Endothelial cell of umbilical vein (primary cell): ENCODE data around the gene EXOC7. TPM values are rescaled to one million over a fixed set of nuclear protein-coding genes. Genes with fewer than 3 reads are reported as not detected.

Experiments
- BruUV-seq: library from RNA; stranded (reverse); fragments of 400-500 nt; replicated peaks from 2 replicates; lab custom pipeline; 2021; lab: Mats Ljungman, UMichigan
- CTCF ChIA-PET: fragments of 300-600, 350-600 bp; sonication (Branson Sonifier 250); formaldehyde crosslinking; loops from one replicate; lab custom pipeline; 2021; ENCODE audit warnings: antibody characterized with exemption, inconsistent platforms; lab: Charles Lee
- POLR2A ChIA-PET: fragments of 300-600, 350-600 bp; sonication (Branson Sonifier 250); formaldehyde crosslinking; loops from one replicate; lab custom pipeline; 2021; ENCODE audit warnings: antibody characterized with exemption, inconsistent platforms; lab: Charles Lee
- DNase-seq: peaks from one replicate; pipeline ENCODE4 v3.0.0-alpha.2; 2011; ENCODE audit warnings: low read depth, low spot score
- FAIRE-seq: peaks from 2 replicates; lab custom pipeline; 2011; peaks lifted over from hg19 to GRCh38; lab: Jason Lieb, UNC
- H2AFZ ChIP-seq: 2 replicates; pipeline ENCODE4 v1.6.0; 2012; ENCODE audit warnings: low read depth, low read length, control low read depth, inconsistent platforms
- H3K27ac ChIP-seq: 2 replicates; pipeline ENCODE4 v1.5.1; 2011; ENCODE audit warnings: low read depth, mild to moderate bottlenecking, control low read depth, low read length, moderate library complexity; ENCODE audit not compliant: insufficient read depth
- H3K27me3 ChIP-seq, 2 experiments: 2 replicates each; pipeline versions ENCODE4 v1.6.0 to v1.6.1; 2011; ENCODE audit warnings: low read length in 2 of 2, mixed read lengths in 1 of 2; ENCODE audit not compliant: control insufficient read depth in 2 of 2, insufficient read depth in 2 of 2
- H3K36me3 ChIP-seq, 2 experiments: 2 replicates in 1 of 2; 3 replicates in 1 of 2; pipeline ENCODE4 v1.5.1; 2011; ENCODE audit warnings: low read length in 2 of 2, mild to moderate bottlenecking in 1 of 2, moderate library complexity in 1 of 2; ENCODE audit not compliant: control insufficient read depth in 2 of 2, insufficient read depth in 2 of 2; ENCODE audit errors: extremely low read depth in 1 of 2
- H3K4me1 ChIP-seq: 3 replicates; pipeline ENCODE4 v1.5.1; 2011; ENCODE audit warnings: mild to moderate bottlenecking, low read length; ENCODE audit not compliant: control insufficient read depth, insufficient read depth; ENCODE audit errors: extremely low read depth
- H3K4me2 ChIP-seq: 2 replicates; pipeline ENCODE4 v1.6.1; 2011; ENCODE audit warnings: low read length, control low read depth, mixed read lengths; ENCODE audit not compliant: insufficient read depth
- H3K4me3 ChIP-seq, 3 experiments: fragments of 200-600 bp in 1 of 3; sonication (generic), shearing (Covaris generic) in 1 of 3; replicated peaks in 1 of 3; 2 replicates each; pipeline ENCODE4 v1.5.1; 2011 to 2016; ENCODE audit warnings: control low read depth in 3 of 3, low read length in 3 of 3, mild to moderate bottlenecking in 2 of 3, inconsistent platforms in 1 of 3, low read depth in 1 of 3, moderate library complexity in 1 of 3; ENCODE audit not compliant: insufficient read depth in 1 of 3
- H3K79me2 ChIP-seq: 2 replicates; pipeline ENCODE4 v1.6.0; 2012; ENCODE audit warnings: low read length, inconsistent platforms; ENCODE audit not compliant: control insufficient read depth, insufficient read depth
- H3K9ac ChIP-seq: replicated peaks from 2 replicates; pipeline ENCODE3; 2011; ENCODE audit warnings: low read length, control low read depth; ENCODE audit not compliant: insufficient read depth; ENCODE audit errors: extremely low read depth
- H3K9me1 ChIP-seq: replicated peaks from 3 replicates; pipeline ENCODE4 v1.6.0; 2011; ENCODE audit warnings: mild to moderate bottlenecking, low read length; ENCODE audit not compliant: control insufficient read depth, insufficient read depth; ENCODE audit errors: extremely low read depth
- H3K9me3 ChIP-seq: replicated peaks from 2 replicates; pipeline ENCODE4 v1.5.1; 2012; ENCODE audit warnings: low read length, inconsistent platforms; ENCODE audit not compliant: control insufficient read depth, insufficient read depth
- H4K20me1 ChIP-seq: replicated peaks from 2 replicates; pipeline ENCODE3; 2011; ENCODE audit warnings: mild to moderate bottlenecking, low read length; ENCODE audit not compliant: control insufficient read depth, insufficient read depth; ENCODE audit errors: extremely low read depth
- EZH2 ChIP-seq: IDR thresholded peaks from 2 replicates; pipeline ENCODE4 v1.6.1; 2012; ENCODE audit warnings: borderline replicate concordance, low read depth, mild to moderate bottlenecking, moderate library complexity, low read length, inconsistent platforms; ENCODE audit not compliant: severe bottlenecking
- FOS ChIP-seq: IDR thresholded peaks from 2 replicates; pipeline ENCODE4 v1.6.1; 2011; ENCODE audit warnings: mild to moderate bottlenecking, low read length, moderate library complexity, borderline replicate concordance; ENCODE audit not compliant: insufficient read depth
- GATA2 ChIP-seq: IDR thresholded peaks from 2 replicates; pipeline ENCODE4 v1.7.0; 2011; ENCODE audit warnings: low read depth, mild to moderate bottlenecking, moderate library complexity, mixed read lengths, low read length; ENCODE audit not compliant: insufficient read length, insufficient read depth
- JUN ChIP-seq: IDR thresholded peaks from 2 replicates; pipeline ENCODE4 v1.6.1; 2011; ENCODE audit warnings: borderline replicate concordance, low read depth; ENCODE audit not compliant: insufficient read length, insufficient read depth
- MAX ChIP-seq: IDR thresholded peaks from 2 replicates; pipeline ENCODE4 v1.6.1; 2011; ENCODE audit not compliant: insufficient read depth, insufficient read length
- MYC ChIP-seq: IDR thresholded peaks from one replicate; pipeline ENCODE4 v1.6.1; 2011; ENCODE audit warnings: mild to moderate bottlenecking, low read depth, low read length
- POLR2A ChIP-seq: IDR thresholded peaks from 2 replicates; pipeline ENCODE4 v1.6.1; 2012; ENCODE audit warnings: low read depth, mild to moderate bottlenecking, control low read depth, low read length
- POLR2AphosphoS5 ChIP-seq: IDR thresholded peaks from 2 replicates; pipeline ENCODE4 v1.6.1; 2012; ENCODE audit warnings: low read depth, mild to moderate bottlenecking, control low read depth, low read length, moderate library complexity; ENCODE audit not compliant: insufficient read depth
- dilution Hi-C: fragments of 300-500 bp; cut with MboI; formaldehyde crosslinking; loops from one replicate; pipeline ENCODE4 v1.15.0; 2019; ENCODE audit warnings: low sequenced_read_pairs; ENCODE audit not compliant: extremely low pct_ligation_motif_present
- intact Hi-C: fragments of 100-400 bp; cut with micrococcal nuclease; formaldehyde crosslinking; loops from one replicate; pipeline ENCODE4 v1.10.0; 2022
- polyA plus RNA-seq, 4 experiments: library from polyadenylated mRNA; depleted of rRNA in 3 of 4; stranded (reverse) in 3 of 4; unstranded in 1 of 4; fragments of >200 nt; gene quantifications; 2 replicates each; pipeline versions ENCODE4 v1.2.1 to v1.2.3, GENCODE V29; 2011 to 2012; ENCODE audit warnings: missing spikeins in 1 of 4
- total RNA-seq: library from RNA; stranded (reverse); gene quantifications from 2 replicates; pipeline ENCODE4 v1.2.3, GENCODE V29; 2021
- TF ChIP-seq, protein P1 (sequence below), 2 donors: IDR thresholded peaks; 1 replicate in 1 of 2; 2 replicates in 1 of 2; pipeline ENCODE4 v1.5.1; 2011; ENCODE audit warnings: low read length in 2 of 2, mild to moderate bottlenecking in 2 of 2, moderate library complexity in 2 of 2, control low read depth in 1 of 2, inconsistent platforms in 1 of 2, low read depth in 1 of 2; ENCODE audit not compliant: insufficient read depth in 1 of 2; ENCODE audit errors: extremely low read depth in 1 of 2

Gene EXOC7
- total and polyA plus RNA-seq, 2 donors (not counting 3 experiments of a cell fraction or from before 2014, with no cell fraction given), result 91.5 to 137 TPM

- DNase-seq (no peak), FAIRE-seq (no peak)
- H3K27ac ChIP-seq, result no peak overlapping the region
- intact Hi-C loops, result no loop called here
- no peaks in the 10 kb centered on the region for H3K9me3 ChIP-seq
- no peak overlapping the region for H3K9ac ChIP-seq
- no peak overlapping the region for H3K4me2 ChIP-seq
- POLR2A ChIA-PET, result no interaction called here
- H3K9me1 ChIP-seq, result no peaks in the 10 kb centered on the region
- no peaks in the 10 kb centered on the region for H3K36me3 ChIP-seq
- BruUV-seq, result no TSS peak
- TF ChIP-seq MYC (no peak), POLR2A (no peak), EZH2 (no peak), GATA2 (no peak), FOS (no peak), POLR2AphosphoS5 (no peak), MAX (no peak), JUN (no peak)
- TF ChIP-seq, protein P1, sequence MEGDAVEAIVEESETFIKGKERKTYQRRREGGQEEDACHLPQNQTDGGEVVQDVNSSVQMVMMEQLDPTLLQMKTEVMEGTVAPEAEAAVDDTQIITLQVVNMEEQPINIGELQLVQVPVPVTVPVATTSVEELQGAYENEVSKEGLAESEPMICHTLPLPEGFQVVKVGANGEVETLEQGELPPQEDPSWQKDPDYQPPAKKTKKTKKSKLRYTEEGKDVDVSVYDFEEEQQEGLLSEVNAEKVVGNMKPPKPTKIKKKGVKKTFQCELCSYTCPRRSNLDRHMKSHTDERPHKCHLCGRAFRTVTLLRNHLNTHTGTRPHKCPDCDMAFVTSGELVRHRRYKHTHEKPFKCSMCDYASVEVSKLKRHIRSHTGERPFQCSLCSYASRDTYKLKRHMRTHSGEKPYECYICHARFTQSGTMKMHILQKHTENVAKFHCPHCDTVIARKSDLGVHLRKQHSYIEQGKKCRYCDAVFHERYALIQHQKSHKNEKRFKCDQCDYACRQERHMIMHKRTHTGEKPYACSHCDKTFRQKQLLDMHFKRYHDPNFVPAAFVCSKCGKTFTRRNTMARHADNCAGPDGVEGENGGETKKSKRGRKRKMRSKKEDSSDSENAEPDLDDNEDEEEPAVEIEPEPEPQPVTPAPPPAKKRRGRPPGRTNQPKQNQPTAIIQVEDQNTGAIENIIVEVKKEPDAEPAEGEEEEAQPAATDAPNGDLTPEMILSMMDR (IDR thresholded peaks at IDR 0.05; ENCODE audit: extremely low read depth in 1 of 2, insufficient read depth in 1 of 2, low read depth in 1 of 2, low read length in 2 of 2), result no peak
- H2AFZ ChIP-seq, result no peak overlapping the region
- H3K4me1 ChIP-seq, result peaks cover 14% of the 10 kb centered on the region
- no peak overlapping the region for H3K4me3 ChIP-seq
- no peaks in the 10 kb centered on the region for H4K20me1 ChIP-seq
- peaks cover 16 to 22% of the 10 kb centered on the region in 2 experiments for H3K27me3 ChIP-seq
- dilution Hi-C loops, result no loop called here
- H3K79me2 ChIP-seq, result no peaks in the 10 kb centered on the region
- CTCF ChIA-PET, result interaction anchor here (1.1 to 3.7 kb wide), 6 partner anchors 8 to 139 kb away, joined by 3 to 24 read pairs (median 10); no protein-coding TSS in a partner anchor
Observed at GRCh38 chr17:76140661-76141211, 37.1 kb upstream of the EXOC7 start.
